GM21515 (cell line): ENCODE results near the gene STAU1.
"Not testable (repeated sequence)": the region's sequence is repeated elsewhere in the genome, so short reads cannot be mapped to it uniquely, and the experiment has no call there.

Experiments
- ATAC-seq: cut with Tn5 transposase; IDR thresholded peaks from one replicate; pipeline ENCODE4 v1.9.1; 2021; ENCODE audit not compliant: unreplicated experiment

Gene STAU1

GRCh38 chr20:49166534-49167449 lies 21.3 kb downstream of the STAU1 start:
- ATAC-seq: peak; percentile 56

GRCh38 chr20:49165611-49166010 lies 22.5 kb downstream of the STAU1 start:
- ATAC-seq: peak; percentile 38

- no peak for ATAC-seq
Measured at GRCh38 chr20:49163696-49164095, 24.4 kb downstream of the STAU1 start.

GRCh38 chr20:49161428-49162152 lies 26.5 kb downstream of the STAU1 start:
- ATAC-seq: no peak

- no peak for ATAC-seq
Measured at GRCh38 chr20:49160057-49160929, 27.8 kb downstream of the STAU1 start.

- ATAC-seq: no peak
Measured at GRCh38 chr20:49157146-49157545, 31.0 kb downstream of the STAU1 start.

GRCh38 chr20:49156481-49156880 lies 31.7 kb downstream of the STAU1 start:
- ATAC-seq: no peak

- ATAC-seq: no peak
Measured at GRCh38 chr20:49151436-49151835, 36.7 kb downstream of the STAU1 start.

GRCh38 chr20:49149281-49150045 lies 38.7 kb downstream of the STAU1 start:
- ATAC-seq: no peak

- no peak for ATAC-seq
Measured at GRCh38 chr20:49148601-49149000, 39.5 kb downstream of the STAU1 start.

- ATAC-seq: no peak
Measured at GRCh38 chr20:49147296-49147695, 40.8 kb downstream of the STAU1 start.

- no peak for ATAC-seq
Measured at GRCh38 chr20:49146442-49147225, 41.5 kb downstream of the STAU1 start.

GRCh38 chr20:49140834-49141233 lies 47.3 kb downstream of the STAU1 start:
- no peak for ATAC-seq

- no peak for ATAC-seq
Measured at GRCh38 chr20:49140411-49140810, 47.7 kb downstream of the STAU1 start.

- ATAC-seq: no peak
Measured at GRCh38 chr20:49138431-49138830, 49.7 kb downstream of the STAU1 start.

GRCh38 chr20:49136817-49137571 lies 51.1 kb downstream of the STAU1 start:
- no peak for ATAC-seq

- not testable (repeated sequence) for ATAC-seq
Measured at GRCh38 chr20:49134797-49135196, 53.3 kb downstream of the STAU1 start.

GRCh38 chr20:49133571-49133970 lies 54.6 kb downstream of the STAU1 start:
- ATAC-seq: no peak

GRCh38 chr20:49132995-49133478 lies 55.1 kb downstream of the STAU1 start:
- ATAC-seq: no peak
